ENCODE measurements around the gene LRRC25.
"Not testable (repeated sequence)": the region's sequence is repeated elsewhere in the genome, so short reads cannot be mapped to it uniquely, and the experiment has no call there.

The LRRC25 gene

GRCh38 chr19:18379803-18380747, 17.3 kb downstream of the LRRC25 start:
- no peak for DNase-seq (ENCODE audit: low read depth)

- DNase-seq (ENCODE audit: low read depth), result no peak
These were observed 20.4 kb downstream of the LRRC25 start for GRCh38 chr19:18377026-18377425.

- peak; percentile 20 for DNase-seq (ENCODE audit: low read depth)
These were observed 23.4 kb downstream of the LRRC25 start for GRCh38 chr19:18373892-18374629.

GRCh38 chr19:18373407-18373891, 24.0 kb downstream of the LRRC25 start:
- no peak for DNase-seq (ENCODE audit: low read depth)

GRCh38 chr19:18368504-18369222, 28.8 kb downstream of the LRRC25 start:
- no peak for DNase-seq (ENCODE audit: low read depth)

- DNase-seq (ENCODE audit: low read depth), result no peak
These were observed 31.4 kb downstream of the LRRC25 start for GRCh38 chr19:18366021-18366435.

GRCh38 chr19:18364826-18365528, 32.4 kb downstream of the LRRC25 start:
- no peak for DNase-seq (ENCODE audit: low read depth)

- DNase-seq (ENCODE audit: low read depth), result not testable (repeated sequence)
These were observed 33.1 kb downstream of the LRRC25 start for GRCh38 chr19:18364277-18364825.

GRCh38 chr19:18363787-18364186, 33.6 kb downstream of the LRRC25 start:
- no peak for DNase-seq (ENCODE audit: low read depth)

GRCh38 chr19:18362934-18363542, 34.4 kb downstream of the LRRC25 start:
- DNase-seq (ENCODE audit: low read depth), result no peak

- DNase-seq (ENCODE audit: low read depth), result no peak
These were observed 35.8 kb downstream of the LRRC25 start for GRCh38 chr19:18361646-18362045.

GRCh38 chr19:18357041-18357440, 40.4 kb downstream of the LRRC25 start:
- DNase-seq (ENCODE audit: low read depth), result no peak

GRCh38 chr19:18354743-18355142, 42.7 kb downstream of the LRRC25 start:
- DNase-seq (ENCODE audit: low read depth), result not testable (repeated sequence)

- no peak for DNase-seq (ENCODE audit: low read depth)
These were observed 43.9 kb downstream of the LRRC25 start for GRCh38 chr19:18353378-18354005.

- DNase-seq (ENCODE audit: low read depth), result no peak
These were observed 45.9 kb downstream of the LRRC25 start for GRCh38 chr19:18351544-18351943.

GRCh38 chr19:18350490-18350889, 46.9 kb downstream of the LRRC25 start:
- no peak for DNase-seq (ENCODE audit: low read depth)

GRCh38 chr19:18349524-18350128, 47.8 kb downstream of the LRRC25 start:
- no peak for DNase-seq (ENCODE audit: low read depth)

- DNase-seq (ENCODE audit: low read depth), result not testable (repeated sequence)
These were observed 48.5 kb downstream of the LRRC25 start for GRCh38 chr19:18348818-18349339.

GRCh38 chr19:18348171-18348570, 49.3 kb downstream of the LRRC25 start:
- no peak for DNase-seq (ENCODE audit: low read depth)

GRCh38 chr19:18346091-18346490, 51.3 kb downstream of the LRRC25 start:
- no peak for DNase-seq (ENCODE audit: low read depth)
